Mesenchymal stem cell (in vitro differentiated cells and primary cell): ENCODE data around the gene AZGP1.
A peak's percentile ranks its signal among the peaks of the same experiment; 100 is the strongest.
"Not testable (repeated sequence)": the region's sequence is repeated elsewhere in the genome, so short reads cannot be mapped to it uniquely, and the experiment has no call there.

Experiments
- DNase-seq: peaks from one replicate; pipeline ENCODE4 v3.0.0-alpha.2; 2013
- H2AFZ ChIP-seq: one replicate; pipeline ENCODE4 v1.6.1; 2013; ENCODE audit warnings: low read depth, mild to moderate bottlenecking, control low read depth, inconsistent platforms, low read length, moderate library complexity
- H2AK5ac ChIP-seq: 2 replicates; pipeline ENCODE4 v1.6.1; 2013; ENCODE audit warnings: low read length, moderate library complexity, mild to moderate bottlenecking, inconsistent platforms; ENCODE audit not compliant: severe bottlenecking
- H2BK120ac ChIP-seq: one replicate; pipeline ENCODE4 v1.6.1; 2013; ENCODE audit warnings: low read depth, mild to moderate bottlenecking, inconsistent platforms, low read length, moderate library complexity
- H2BK12ac ChIP-seq, 2 experiments: one replicate each; pipeline ENCODE4 v1.6.1; 2013; ENCODE audit warnings: inconsistent platforms in 2 of 2, low read length in 2 of 2, mild to moderate bottlenecking in 2 of 2, moderate library complexity in 2 of 2, control low read depth in 1 of 2
- H2BK15ac ChIP-seq: one replicate; pipeline ENCODE4 v1.6.1; 2013; ENCODE audit warnings: mild to moderate bottlenecking, low read depth, inconsistent platforms; ENCODE audit not compliant: poor library complexity, severe bottlenecking
- H2BK5ac ChIP-seq: 2 replicates; pipeline ENCODE4 v1.6.1; 2013; ENCODE audit warnings: low read depth, mild to moderate bottlenecking, low read length, control low read depth, inconsistent platforms; ENCODE audit not compliant: poor library complexity, severe bottlenecking
- H3K14ac ChIP-seq, 2 experiments: one replicate each; pipeline ENCODE4 v1.6.1; 2013; ENCODE audit warnings: inconsistent platforms in 2 of 2, low read length in 2 of 2, control low read depth in 1 of 2, mild to moderate bottlenecking in 1 of 2, moderate library complexity in 1 of 2
- H3K18ac ChIP-seq, 2 experiments: one replicate each; pipeline ENCODE4 v1.6.1; 2013; ENCODE audit warnings: inconsistent platforms in 2 of 2, low read length in 2 of 2, control low read depth in 1 of 2, low read depth in 1 of 2, mild to moderate bottlenecking in 1 of 2
- H3K23ac ChIP-seq, 2 experiments: one replicate each; pipeline ENCODE4 v1.6.1; 2013; ENCODE audit warnings: inconsistent platforms in 2 of 2, low read length in 2 of 2, mild to moderate bottlenecking in 2 of 2, moderate library complexity in 2 of 2, control low read depth in 1 of 2
- H3K27ac ChIP-seq: 2 replicates; pipeline ENCODE4 v1.5.1; 2013; ENCODE audit warnings: mild to moderate bottlenecking, moderate library complexity, low read length, control low read depth, inconsistent platforms; ENCODE audit not compliant: poor library complexity, severe bottlenecking
- H3K27me3 ChIP-seq, 2 experiments: 2 replicates each; pipeline versions ENCODE4 v1.6.1 to v1.7.0; 2013; ENCODE audit warnings: low read length in 2 of 2, mild to moderate bottlenecking in 2 of 2, moderate library complexity in 2 of 2, control low read depth in 1 of 2, inconsistent platforms in 1 of 2; ENCODE audit not compliant: control insufficient read depth in 1 of 2, insufficient read depth in 1 of 2
- H3K36me3 ChIP-seq, 2 experiments: 2 replicates each; pipeline versions ENCODE4 v1.6.1 to v1.7.0; 2013; ENCODE audit warnings: low read length in 2 of 2, control low read depth in 1 of 2, inconsistent platforms in 1 of 2, low read depth in 1 of 2, mild to moderate bottlenecking in 1 of 2; ENCODE audit not compliant: insufficient read depth in 2 of 2, control insufficient read depth in 1 of 2
- H3K4ac ChIP-seq, 2 experiments: one replicate each; pipeline ENCODE4 v1.6.1; 2013; ENCODE audit warnings: inconsistent platforms in 2 of 2, low read length in 2 of 2, mild to moderate bottlenecking in 2 of 2, moderate library complexity in 2 of 2, control low read depth in 1 of 2, low read depth in 1 of 2
- H3K4me1 ChIP-seq: 2 replicates; pipeline ENCODE4 v1.6.1; 2013; ENCODE audit warnings: low read depth, low read length, control low read depth; ENCODE audit not compliant: control insufficient read depth, insufficient read depth
- H3K4me2 ChIP-seq: 2 replicates; pipeline ENCODE4 v1.6.1; 2013; ENCODE audit warnings: low read length, mild to moderate bottlenecking, inconsistent platforms; ENCODE audit not compliant: poor library complexity, severe bottlenecking
- H3K4me3 ChIP-seq, 2 experiments: 2 replicates each; pipeline versions ENCODE4 v1.5.1 to v1.7.0; 2013; ENCODE audit warnings: low read length in 2 of 2, mild to moderate bottlenecking in 2 of 2, control low read depth in 1 of 2, low read depth in 1 of 2; ENCODE audit not compliant: insufficient read depth in 1 of 2
- H3K79me1 ChIP-seq: replicated peaks from 2 replicates; pipeline ENCODE4 v1.6.1; 2013; ENCODE audit warnings: mild to moderate bottlenecking, control low read depth, low read length, inconsistent platforms; ENCODE audit not compliant: poor library complexity, severe bottlenecking
- H3K9ac ChIP-seq: 2 replicates; pipeline ENCODE4 v1.7.0; 2013; ENCODE audit warnings: mild to moderate bottlenecking, low read length, moderate library complexity
- H3K9me3 ChIP-seq: 2 replicates; pipeline ENCODE4 v1.7.0; 2013; ENCODE audit warnings: mild to moderate bottlenecking, low read length; ENCODE audit not compliant: control insufficient read depth
- H4K8ac ChIP-seq: one replicate; pipeline ENCODE4 v1.6.1; 2013; ENCODE audit warnings: inconsistent platforms, mild to moderate bottlenecking, low read length, moderate library complexity
- H4K91ac ChIP-seq: one replicate; pipeline ENCODE4 v1.6.1; 2013; ENCODE audit warnings: mild to moderate bottlenecking, low read length, inconsistent platforms
- WGBS: methylation state at CpG from one replicate; pipeline ENCODE4 v1.1.7; 2013; ENCODE audit warnings: mixed read lengths; 5-methylcytosine and 5-hydroxymethylcytosine counted together

The AZGP1 gene

GRCh38 chr7:99938296-99938695, 37.5 kb downstream of the AZGP1 start:
- H3K14ac ChIP-seq = no peak overlapping the region
- H3K27me3 ChIP-seq = peaks cover 24 to 27% of the 10 kb centered on the region in 2 experiments
- peaks cover 22% of the 10 kb centered on the region for H3K9me3 ChIP-seq
- no peak for DNase-seq
- H2AK5ac ChIP-seq = no peak overlapping the region
- H3K9ac ChIP-seq = no peak overlapping the region
- no peaks in the 10 kb centered on the region for H3K36me3 ChIP-seq
- H2AFZ ChIP-seq = no peak overlapping the region
- no peak overlapping the region for H3K18ac ChIP-seq
- WGBS = 77% methylated on average over 1 of the region's 2 CpGs
- H2BK12ac ChIP-seq = no peak overlapping the region
- H3K27ac ChIP-seq = no peak overlapping the region
- H2BK5ac ChIP-seq = no peak overlapping the region
- H3K4me2 ChIP-seq = no peak overlapping the region
- no peaks in the 10 kb centered on the region for H3K4me1 ChIP-seq
- no peak overlapping the region for H3K4me3 ChIP-seq
- H4K8ac ChIP-seq = no peak overlapping the region
- H4K91ac ChIP-seq = no peak overlapping the region
- no peak overlapping the region for H2BK120ac ChIP-seq
- no peak overlapping the region for H3K23ac ChIP-seq
- H2BK15ac ChIP-seq = no peak overlapping the region
- no peak overlapping the region for H3K4ac ChIP-seq
- no peaks in the 10 kb centered on the region for H3K79me1 ChIP-seq

GRCh38 chr7:99935009-99935408, 40.8 kb downstream of the AZGP1 start:
- H3K36me3 ChIP-seq, H3K9ac ChIP-seq, H3K4me2 ChIP-seq, H3K4me3 ChIP-seq, H4K8ac ChIP-seq, H2AK5ac ChIP-seq, H2BK5ac ChIP-seq, H3K27ac ChIP-seq, H2BK15ac ChIP-seq, H2AFZ ChIP-seq, H3K4me1 ChIP-seq, DNase-seq, H3K14ac ChIP-seq, H2BK120ac ChIP-seq, H3K23ac ChIP-seq, H3K4ac ChIP-seq, H4K91ac ChIP-seq, H3K18ac ChIP-seq, H2BK12ac ChIP-seq, H3K79me1 ChIP-seq: not testable (repeated sequence)
- H3K27me3 ChIP-seq = peaks cover 39 to 40% of the 10 kb centered on the region in 2 experiments
- WGBS = 55% methylated on average over 4 of the region's 4 CpGs
- H3K9me3 ChIP-seq = peaks cover 22% of the 10 kb centered on the region

- no peak overlapping the region for H2AK5ac ChIP-seq
- H3K4me3 ChIP-seq = no peak overlapping the region
- no peak for DNase-seq
- no peak overlapping the region for H2BK15ac ChIP-seq
- H2BK5ac ChIP-seq = no peak overlapping the region
- no peak overlapping the region for H3K14ac ChIP-seq
- 60% methylated on average over 2 of the region's 3 CpGs for WGBS
- no peak overlapping the region for H3K23ac ChIP-seq
- H3K4ac ChIP-seq = no peak overlapping the region
- no peak overlapping the region for H2BK120ac ChIP-seq
- no peak overlapping the region for H3K9ac ChIP-seq
- H2BK12ac ChIP-seq = no peak overlapping the region
- no peak overlapping the region for H3K27ac ChIP-seq
- no peak overlapping the region for H2AFZ ChIP-seq
- H3K27me3 ChIP-seq = peaks cover 59 to 71% of the 10 kb centered on the region in 2 experiments
- no peak overlapping the region for H3K4me2 ChIP-seq
- H3K4me1 ChIP-seq = peaks cover 3% of the 10 kb centered on the region
- H3K18ac ChIP-seq = no peak overlapping the region
- H3K9me3 ChIP-seq = no peaks in the 10 kb centered on the region
- H3K36me3 ChIP-seq = no peaks in the 10 kb centered on the region
- H4K8ac ChIP-seq = no peak overlapping the region
- H3K79me1 ChIP-seq = no peaks in the 10 kb centered on the region
- H4K91ac ChIP-seq = no peak overlapping the region
Observed at GRCh38 chr7:99930376-99930775, 45.5 kb downstream of the AZGP1 start.

- H3K36me3 ChIP-seq = no peaks in the 10 kb centered on the region
- no peak overlapping the region for H2BK15ac ChIP-seq
- no peaks in the 10 kb centered on the region for H3K79me1 ChIP-seq
- H4K8ac ChIP-seq = no peak overlapping the region
- no peak overlapping the region for H3K18ac ChIP-seq
- H2AK5ac ChIP-seq = no peak overlapping the region
- H2AFZ ChIP-seq = no peak overlapping the region
- no peak overlapping the region for H3K23ac ChIP-seq
- H3K4me2 ChIP-seq = peak overlapping the region; percentile 30
- H3K4ac ChIP-seq = no peak overlapping the region
- H3K14ac ChIP-seq = no peak overlapping the region
- no peaks in the 10 kb centered on the region for H3K9me3 ChIP-seq
- H2BK5ac ChIP-seq = no peak overlapping the region
- peak overlapping the region in 1 of 2 experiments; percentile 58 for H3K4me3 ChIP-seq
- peak overlapping the region; percentile 58 for H3K9ac ChIP-seq
- no peak overlapping the region for H2BK120ac ChIP-seq
- no peak overlapping the region for H3K27ac ChIP-seq
- 56% methylated on average over 1 of the region's 2 CpGs for WGBS
- peaks cover 56 to 64% of the 10 kb centered on the region in 2 experiments for H3K27me3 ChIP-seq
- peaks cover 3% of the 10 kb centered on the region for H3K4me1 ChIP-seq
- H2BK12ac ChIP-seq = no peak overlapping the region
- no peak overlapping the region for H4K91ac ChIP-seq
- no peak for DNase-seq
Observed at GRCh38 chr7:99929730-99930053, 46.1 kb downstream of the AZGP1 start.
